GM19240 (cell line): Measurements from ENCODE around the gene SLC28A1.

Experiments
- DNase-seq: peaks from one replicate; pipeline ENCODE4 v3.0.0; 2011; ENCODE audit warnings: low spot score; ENCODE audit not compliant: insufficient read length

Gene SLC28A1

DNA sequence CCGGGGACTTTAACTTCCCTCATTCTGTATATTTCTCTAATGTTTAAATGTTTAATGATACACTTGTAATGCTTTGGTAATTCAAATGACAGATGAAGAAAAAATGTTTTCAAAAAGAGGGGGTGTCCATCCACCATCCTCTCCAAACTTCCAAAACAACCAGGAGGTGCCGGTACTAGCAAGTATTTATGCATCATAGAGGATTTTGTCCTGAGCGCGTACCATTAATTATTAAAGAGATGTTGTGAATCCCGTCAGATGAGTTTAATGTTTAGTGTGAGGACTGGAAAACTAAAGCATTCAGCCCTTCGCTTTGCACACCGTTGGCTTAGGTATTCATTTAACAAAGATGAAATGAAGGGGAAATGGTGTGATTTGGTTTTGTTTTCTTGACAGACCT lies 1.3 kb downstream of the SLC28A1 start:
- no peak for DNase-seq

GRCh38 chr15:84886211-84886983 lies 1.9 kb downstream of the SLC28A1 start:
- DNase-seq, result no peak

DNA sequence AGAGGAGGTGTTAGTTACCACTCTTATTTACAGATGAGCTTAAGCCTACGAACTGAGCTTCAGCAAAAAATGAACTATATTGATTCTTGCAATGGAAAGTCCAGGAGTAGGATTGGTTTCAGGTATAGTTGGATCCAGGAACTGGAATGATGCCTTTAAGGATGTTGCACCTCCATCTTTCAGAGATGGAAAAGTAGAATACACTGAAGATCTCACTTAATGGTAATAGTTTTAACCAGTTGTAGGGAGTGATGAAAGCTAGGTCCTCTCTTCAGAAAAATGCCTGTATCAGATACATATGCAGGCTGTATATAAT lies 2.5 kb downstream of the SLC28A1 start:
- no peak for DNase-seq

DNA sequence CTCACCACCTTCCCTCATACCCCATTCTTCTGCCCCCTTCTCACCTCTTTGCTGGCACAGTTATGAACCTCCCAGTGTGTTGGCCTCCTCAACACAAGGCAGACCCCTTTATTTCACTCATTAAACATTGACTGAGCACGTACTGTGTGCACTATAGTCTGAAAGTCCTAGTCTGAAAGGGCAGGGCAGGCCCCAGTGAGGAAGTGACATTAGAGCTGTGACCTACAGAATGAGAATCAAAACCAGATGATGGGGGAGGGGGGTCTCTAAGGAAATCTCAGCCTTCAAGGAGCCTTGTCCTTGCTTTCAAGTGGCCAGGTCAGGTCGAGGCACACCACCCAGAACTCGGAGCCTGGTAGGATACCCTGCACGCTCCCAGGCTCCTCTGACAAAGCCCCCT lies 3.5 kb downstream of the SLC28A1 start:
- DNase-seq, result no peak

DNA sequence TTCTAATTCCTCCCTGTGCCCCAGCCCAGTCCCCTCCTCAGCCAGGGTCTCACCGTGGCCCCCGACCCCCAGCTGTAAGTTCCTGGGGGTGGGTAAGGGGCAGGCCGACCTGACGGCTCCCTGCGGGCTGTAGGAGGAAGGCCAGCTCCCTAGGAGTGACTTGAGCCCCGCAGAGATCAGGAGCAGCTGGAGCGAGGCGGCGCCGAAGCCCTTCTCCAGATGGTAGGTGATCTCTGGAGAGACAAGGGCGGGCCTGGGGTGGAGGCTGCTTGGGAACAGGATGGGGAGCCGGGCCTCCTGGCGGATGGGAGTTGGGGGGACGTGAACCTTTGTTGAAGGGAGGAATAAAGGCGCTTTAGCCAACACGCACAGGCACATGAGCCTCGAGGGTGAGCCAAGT lies 4.2 kb downstream of the SLC28A1 start:
- DNase-seq, result no peak

DNA sequence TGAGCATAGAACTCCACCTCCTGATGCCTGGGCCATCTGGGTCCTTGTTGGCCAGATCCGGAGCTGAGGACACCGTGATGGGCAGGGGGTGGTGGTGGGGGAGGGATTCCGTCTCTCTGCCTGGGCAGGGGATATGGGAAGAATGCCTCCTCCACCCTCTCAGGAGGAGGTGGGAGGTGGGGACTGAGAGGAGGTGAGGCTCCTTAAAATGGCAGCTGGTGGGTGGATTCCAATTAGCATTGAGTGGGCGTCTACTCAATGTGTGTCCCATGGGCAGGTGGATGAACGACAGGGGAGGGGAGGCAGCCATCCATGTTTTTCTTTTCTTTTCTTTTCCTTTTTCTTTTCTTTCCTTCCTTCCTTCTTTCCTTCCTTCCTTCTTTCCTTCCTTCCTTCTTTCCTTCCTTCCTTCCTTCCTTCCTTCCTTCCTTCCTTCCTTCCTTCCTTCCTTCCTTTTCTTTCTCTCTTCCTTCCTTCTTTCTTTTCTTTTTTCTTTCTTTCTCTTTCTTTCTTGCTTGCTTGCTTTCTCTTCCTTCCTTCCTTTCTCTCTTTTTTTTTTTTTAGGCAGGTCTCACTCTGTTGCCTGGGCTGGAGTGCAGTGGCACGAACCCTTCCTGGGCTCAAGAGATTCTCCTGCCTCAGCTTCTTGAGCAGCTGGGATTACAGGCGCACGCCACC lies 5.0 kb downstream of the SLC28A1 start:
- DNase-seq, result no peak

- no peak for DNase-seq
These were observed 5.7 kb downstream of the SLC28A1 start for GRCh38 chr15:84889991-84890669.

DNA sequence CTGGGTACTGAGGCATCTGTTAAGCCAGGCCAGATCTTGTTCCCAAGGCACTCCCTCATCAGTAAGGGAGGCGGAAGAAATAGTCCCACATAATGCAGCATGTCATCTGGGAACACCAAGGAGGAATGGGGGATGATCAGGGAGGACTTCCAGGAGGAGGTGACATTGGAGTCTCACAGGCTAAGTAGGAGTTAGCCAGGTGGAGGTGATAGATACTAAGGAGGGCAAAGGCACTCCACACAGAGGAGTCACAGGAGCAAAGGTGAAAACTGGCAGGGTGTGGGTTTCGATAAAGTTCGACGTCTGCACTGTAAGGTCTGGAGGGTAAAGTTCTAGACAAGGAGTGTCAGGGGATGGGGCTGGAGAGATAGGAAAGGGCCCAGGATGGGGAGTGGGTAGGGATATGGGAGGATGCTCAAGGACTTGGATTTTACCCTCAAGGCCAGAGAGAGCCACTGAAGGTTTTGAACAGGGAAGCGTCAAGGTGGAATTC lies 6.3 kb downstream of the SLC28A1 start:
- DNase-seq, result no peak

- DNase-seq, result no peak
These were observed 6.9 kb downstream of the SLC28A1 start for GRCh38 chr15:84891339-84891738.

GRCh38 chr15:84892786-84893307 lies 8.4 kb downstream of the SLC28A1 start:
- no peak for DNase-seq

- no peak for DNase-seq
These were observed 9.1 kb downstream of the SLC28A1 start for GRCh38 chr15:84893607-84894006.

DNA sequence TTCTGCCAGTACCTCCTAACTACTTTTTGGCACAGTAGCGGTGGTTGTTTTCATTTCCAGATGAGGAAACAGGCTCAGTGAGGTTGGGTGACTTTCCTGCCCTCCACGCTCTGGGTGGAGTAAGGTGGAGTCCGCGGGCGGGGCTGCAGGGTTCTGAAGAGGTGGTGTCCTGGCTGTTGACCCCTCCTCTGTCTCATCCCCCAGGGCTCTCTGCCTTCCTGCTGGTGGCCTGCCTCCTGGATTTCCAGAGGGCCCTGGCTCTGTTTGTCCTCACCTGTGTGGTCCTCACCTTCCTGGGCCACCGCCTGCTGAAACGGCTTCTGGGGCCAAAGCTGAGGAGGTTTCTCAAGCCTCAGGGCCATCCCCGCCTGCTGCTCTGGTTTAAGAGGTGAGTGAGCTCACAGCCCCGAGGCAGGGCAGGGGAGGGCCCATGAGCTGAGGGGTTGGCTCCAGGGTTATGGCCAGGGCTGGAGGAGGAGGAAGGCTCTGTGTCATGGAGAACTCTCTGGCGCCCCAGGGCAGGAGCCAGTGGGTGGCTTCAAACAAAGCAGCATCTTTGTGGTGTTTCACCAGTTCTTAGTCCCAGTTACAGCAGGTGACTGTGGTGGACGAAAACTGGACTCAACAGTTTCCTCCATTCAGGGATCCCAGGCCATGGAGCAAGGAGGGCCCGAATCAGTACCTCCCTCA lies 10.4 kb downstream of the SLC28A1 start:
- DNase-seq, result no peak

DNA sequence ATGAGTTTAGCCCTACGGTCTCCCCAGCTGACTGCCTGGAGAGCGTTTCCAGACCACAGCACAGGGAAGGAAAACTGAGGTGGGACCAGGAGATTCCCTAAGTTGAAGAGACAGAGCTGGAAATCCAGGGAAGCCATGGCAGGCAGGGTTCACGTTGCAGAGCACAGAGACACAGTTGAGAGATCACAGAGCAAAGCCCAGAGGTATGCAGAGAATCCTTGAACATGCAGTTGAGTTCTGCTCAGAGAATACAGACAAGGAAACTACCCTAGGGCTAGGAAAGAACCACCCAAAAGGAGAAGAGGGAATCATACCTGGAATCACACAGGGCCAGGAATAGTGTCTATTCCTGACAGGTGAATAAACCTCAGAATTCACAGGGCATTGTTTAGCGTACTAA lies 14.3 kb downstream of the SLC28A1 start:
- no peak for DNase-seq

- DNase-seq, result no peak
These were observed 15.3 kb downstream of the SLC28A1 start for GRCh38 chr15:84899750-84900149.

GRCh38 chr15:84901540-84901939 lies 17.1 kb downstream of the SLC28A1 start:
- DNase-seq, result no peak

- no peak for DNase-seq
These were observed 19.3 kb downstream of the SLC28A1 start for GRCh38 chr15:84903751-84904150.

- DNase-seq, result no peak
These were observed 20.0 kb downstream of the SLC28A1 start for GRCh38 chr15:84904419-84904818.

GRCh38 chr15:84905016-84905916 lies 20.8 kb downstream of the SLC28A1 start:
- no peak for DNase-seq

- no peak for DNase-seq
These were observed 23.3 kb downstream of the SLC28A1 start for GRCh38 chr15:84907731-84908130.

DNA sequence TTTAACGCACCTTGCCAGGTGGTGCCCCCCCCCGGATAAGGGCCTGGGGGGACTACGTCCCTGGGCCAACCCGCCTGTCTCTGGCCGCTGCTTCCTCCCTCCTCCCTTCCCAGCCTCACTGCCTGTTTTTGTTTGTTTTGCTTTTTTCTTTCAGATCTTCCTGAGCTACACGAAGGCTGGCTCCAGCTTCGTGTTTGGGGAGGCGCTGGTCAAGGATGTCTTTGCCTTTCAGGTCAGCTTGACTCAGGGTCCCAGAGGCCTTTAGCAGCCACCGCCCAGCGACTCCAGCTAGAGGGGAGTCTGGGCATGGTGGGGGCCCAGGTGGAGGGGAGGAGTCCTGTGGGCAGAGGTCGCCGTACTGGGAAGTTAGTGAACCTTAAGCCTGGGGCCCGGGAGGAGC lies 24.1 kb downstream of the SLC28A1 start:
- no peak for DNase-seq

GRCh38 chr15:84909029-84909428 lies 24.6 kb downstream of the SLC28A1 start:
- no peak for DNase-seq
